ENCODE results near the gene JARID2.

DNA sequence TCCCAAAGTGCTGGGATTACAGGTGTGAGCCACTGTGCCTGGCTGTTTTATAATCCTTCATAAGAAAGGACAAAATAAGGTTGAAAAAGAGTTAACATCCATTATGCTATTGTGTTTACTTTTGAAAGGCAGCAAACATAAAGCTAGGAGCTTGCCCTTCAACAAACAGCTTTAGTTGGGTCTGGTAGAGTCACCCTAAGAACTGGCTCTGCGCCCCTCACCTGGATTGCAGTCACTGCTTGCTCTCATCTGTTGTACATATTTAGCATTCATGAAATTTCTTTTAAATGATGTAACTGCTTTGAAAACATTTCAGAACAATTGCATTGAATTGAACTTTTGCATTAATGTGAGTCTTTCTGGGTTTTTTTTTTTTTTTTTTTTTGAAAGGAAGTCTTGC, 38.9 kb downstream of the JARID2 start:
- TF ChIP-seq, protein P1, sequence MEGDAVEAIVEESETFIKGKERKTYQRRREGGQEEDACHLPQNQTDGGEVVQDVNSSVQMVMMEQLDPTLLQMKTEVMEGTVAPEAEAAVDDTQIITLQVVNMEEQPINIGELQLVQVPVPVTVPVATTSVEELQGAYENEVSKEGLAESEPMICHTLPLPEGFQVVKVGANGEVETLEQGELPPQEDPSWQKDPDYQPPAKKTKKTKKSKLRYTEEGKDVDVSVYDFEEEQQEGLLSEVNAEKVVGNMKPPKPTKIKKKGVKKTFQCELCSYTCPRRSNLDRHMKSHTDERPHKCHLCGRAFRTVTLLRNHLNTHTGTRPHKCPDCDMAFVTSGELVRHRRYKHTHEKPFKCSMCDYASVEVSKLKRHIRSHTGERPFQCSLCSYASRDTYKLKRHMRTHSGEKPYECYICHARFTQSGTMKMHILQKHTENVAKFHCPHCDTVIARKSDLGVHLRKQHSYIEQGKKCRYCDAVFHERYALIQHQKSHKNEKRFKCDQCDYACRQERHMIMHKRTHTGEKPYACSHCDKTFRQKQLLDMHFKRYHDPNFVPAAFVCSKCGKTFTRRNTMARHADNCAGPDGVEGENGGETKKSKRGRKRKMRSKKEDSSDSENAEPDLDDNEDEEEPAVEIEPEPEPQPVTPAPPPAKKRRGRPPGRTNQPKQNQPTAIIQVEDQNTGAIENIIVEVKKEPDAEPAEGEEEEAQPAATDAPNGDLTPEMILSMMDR (IDR thresholded peaks at IDR 0.05) = no peak
- no peak for TF ChIP-seq MAX (CRISPR knock-in tag; IDR thresholded peaks at IDR 0.05)

Data from WTC11 (cell line).